ENCODE measurements around the gene TSPAN14. TPM values are rescaled to one million over a fixed set of nuclear protein-coding genes. Genes with fewer than 3 reads are reported as not detected.
A peak's percentile ranks its signal among the peaks of the same experiment; 100 is the strongest.

TSPAN14 gene
- total RNA-seq, 1 donor from 2014 or later: 161 TPM

GRCh38 chr10:80504897-80505465 lies 50.9 kb downstream of the TSPAN14 start:
- TF ChIP-seq CTCF (IDR thresholded peaks at IDR 0.05): no peak
- H3K27ac ChIP-seq: peak overlapping the region; percentile 35 to 76
- H3K36me3 ChIP-seq: peaks cover 14 to 16% of the 10 kb centered on the region in 2 donors
- no peak overlapping the region for H3K4me3 ChIP-seq
- intact Hi-C loops (cut with DNase I): loop anchor here (1.0 to 2.0 kb wide), 3 partner anchors 50 to 122 kb away; partner anchors contain the start of gene TSPAN14
- H3K27me3 ChIP-seq: no peaks in the 10 kb centered on the region
- DNase-seq (ENCODE audit: low spot score in 2 of 2): no peak
- peaks cover 0 to 22% of the 10 kb centered on the region in 2 donors for H3K4me1 ChIP-seq
- H3K9me3 ChIP-seq: no peaks in the 10 kb centered on the region

- H3K36me3 ChIP-seq: peaks cover 17 to 20% of the 10 kb centered on the region in 2 donors
- no peak for DNase-seq (ENCODE audit: low spot score in 2 of 2)
- peak overlapping the region; percentile 35 to 76 for H3K27ac ChIP-seq
- intact Hi-C loops (cut with DNase I): no loop called here
- H3K4me3 ChIP-seq: no peak overlapping the region
- no peak for TF ChIP-seq CTCF (IDR thresholded peaks at IDR 0.05)
- no peaks in the 10 kb centered on the region for H3K27me3 ChIP-seq
- peaks cover 0 to 17% of the 10 kb centered on the region in 2 donors for H3K4me1 ChIP-seq
- H3K9me3 ChIP-seq: no peaks in the 10 kb centered on the region
These were observed 52.1 kb downstream of the TSPAN14 start for GRCh38 chr10:80506189-80506575.

GRCh38 chr10:80506836-80507487 lies 52.9 kb downstream of the TSPAN14 start:
- intact Hi-C loops (cut with DNase I): no loop called here
- peaks cover 23 to 28% of the 10 kb centered on the region in 2 donors for H3K36me3 ChIP-seq
- peaks cover 0 to 11% of the 10 kb centered on the region in 2 donors for H3K4me1 ChIP-seq

GRCh38 chr10:80509108-80509402 lies 54.9 kb downstream of the TSPAN14 start:
- intact Hi-C loops (cut with DNase I): no loop called here
- Histone ChIP-seq H3K36me3 (peaks cover 44 to 49% of the 10 kb centered on the region in 2 donors), H3K4me1 (peaks cover 0 to 11% of the 10 kb centered on the region in 2 donors), H3K27me3 (no peaks in the 10 kb centered on the region), H3K4me3 (no peak overlapping the region), H3K27ac (no peak overlapping the region), H3K9me3 (no peaks in the 10 kb centered on the region)
- TF ChIP-seq CTCF (IDR thresholded peaks at IDR 0.05): no peak
- DNase-seq (ENCODE audit: low spot score in 2 of 2): no peak

More at GRCh38 chr10:80506836-80507487, 52.9 kb downstream of the TSPAN14 start:
- Histone ChIP-seq H3K27me3 (no peaks in the 10 kb centered on the region), H3K9me3 (no peaks in the 10 kb centered on the region), H3K27ac (no peak overlapping the region), H3K4me3 (no peak overlapping the region)
- DNase-seq (ENCODE audit: low spot score in 2 of 2): no peak
- TF ChIP-seq CTCF (IDR thresholded peaks at IDR 0.05): no peak

- no peak for DNase-seq (ENCODE audit: low spot score in 2 of 2)
- Histone ChIP-seq H3K4me3 (no peak overlapping the region), H3K9me3 (no peaks in the 10 kb centered on the region), H3K27ac (no peak overlapping the region), H3K27me3 (no peaks in the 10 kb centered on the region), H3K36me3 (peaks cover 49 to 53% of the 10 kb centered on the region in 2 donors), H3K4me1 (peaks cover 0 to 11% of the 10 kb centered on the region in 2 donors)
- intact Hi-C loops (cut with DNase I): no loop called here
- TF ChIP-seq CTCF (IDR thresholded peaks at IDR 0.05): no peak
These were observed 55.5 kb downstream of the TSPAN14 start for GRCh38 chr10:80509403-80510161.

Data from ascending aorta (tissue), 2 donors.